Chondrocyte (in vitro differentiated cells): ENCODE data around the gene EPS8L3. TPM values are rescaled to one million over a fixed set of nuclear protein-coding genes. Genes with fewer than 3 reads are reported as not detected.
"Not testable (repeated sequence)": the region's sequence is repeated elsewhere in the genome, so short reads cannot be mapped to it uniquely, and the experiment has no call there.

ENCODE experiments used
- DNase-seq: peaks from one replicate; pipeline ENCODE4 v3.0.0; 2021; ENCODE audit warnings: mixed read lengths, low spot score
- H3K27ac Mint-ChIP-seq: one replicate; pipeline ENCODE4 v1.8.0; 2021; ENCODE audit warnings: mild to moderate bottlenecking, moderate library complexity, mixed read lengths; ENCODE audit not compliant: unreplicated experiment
- H3K27me3 Mint-ChIP-seq: 2 replicates; pipeline ENCODE4 v1.8.0; 2021; ENCODE audit warnings: low read depth, mixed read lengths
- H3K36me3 Mint-ChIP-seq: 2 replicates; pipeline ENCODE4 v1.8.0; 2021; ENCODE audit warnings: low read depth, mixed read lengths
- H3K4me1 Mint-ChIP-seq: 2 replicates; pipeline ENCODE4 v1.8.0; 2021; ENCODE audit warnings: low read depth, mild to moderate bottlenecking, mixed read lengths
- H3K4me3 Mint-ChIP-seq: one replicate; pipeline ENCODE4 v1.8.0; 2021; ENCODE audit warnings: mild to moderate bottlenecking, moderate library complexity, mixed read lengths; ENCODE audit not compliant: unreplicated experiment
- H3K9me3 Mint-ChIP-seq: 2 replicates; pipeline ENCODE4 v1.8.0; 2021; ENCODE audit warnings: low read depth, mixed read lengths
- CTCF ChIP-seq: fragments of 200-600 bp; sonication (generic); IDR thresholded peaks from 2 replicates; pipeline ENCODE4 v1.5.0; 2021; ENCODE audit warnings: antibody characterized with exemption, mild to moderate bottlenecking, moderate library complexity
- total RNA-seq: library from RNA; stranded (reverse); gene quantifications from 3 replicates; pipeline ENCODE4 v1.2.1, GENCODE V29; 2021

The EPS8L3 gene
- total RNA-seq, 1 donor from 2014 or later = not detected

GRCh38 chr1:109754738-109755137 lies 9.0 kb downstream of the EPS8L3 start:
- no peak for DNase-seq
- TF ChIP-seq CTCF = no peak
- H3K27me3 Mint-ChIP-seq = no peaks in the 10 kb centered on the region

GRCh38 chr1:109751531-109752260 lies 12.0 kb downstream of the EPS8L3 start:
- H3K27ac Mint-ChIP-seq = no peak overlapping the region
- H3K36me3 Mint-ChIP-seq = peaks cover 4% of the 10 kb centered on the region
- no peaks in the 10 kb centered on the region for H3K4me1 Mint-ChIP-seq
- no peak overlapping the region for H3K4me3 Mint-ChIP-seq
- no peak for DNase-seq
- H3K27me3 Mint-ChIP-seq = peaks cover 8% of the 10 kb centered on the region
- TF ChIP-seq CTCF = no peak
- peaks cover 3% of the 10 kb centered on the region for H3K9me3 Mint-ChIP-seq

More at GRCh38 chr1:109754738-109755137, 9.0 kb downstream of the EPS8L3 start:
- no peaks in the 10 kb centered on the region for H3K36me3 Mint-ChIP-seq
- no peaks in the 10 kb centered on the region for H3K4me1 Mint-ChIP-seq
- no peak overlapping the region for H3K4me3 Mint-ChIP-seq
- H3K9me3 Mint-ChIP-seq = no peaks in the 10 kb centered on the region
- no peak overlapping the region for H3K27ac Mint-ChIP-seq

- Mint-ChIP-seq H3K4me1 (no peaks in the 10 kb centered on the region), H3K27ac (no peak overlapping the region), H3K9me3 (peaks cover 3% of the 10 kb centered on the region), H3K4me3 (no peak overlapping the region), H3K36me3 (peaks cover 4% of the 10 kb centered on the region), H3K27me3 (peaks cover 11% of the 10 kb centered on the region)
- no peak for TF ChIP-seq CTCF
- DNase-seq = no peak
Observed at GRCh38 chr1:109750920-109751319, 12.8 kb downstream of the EPS8L3 start.

- DNase-seq = no peak
- Mint-ChIP-seq H3K27ac (no peak overlapping the region), H3K4me1 (no peaks in the 10 kb centered on the region), H3K36me3 (peaks cover 4% of the 10 kb centered on the region), H3K4me3 (no peak overlapping the region), H3K27me3 (peaks cover 11% of the 10 kb centered on the region), H3K9me3 (peaks cover 3% of the 10 kb centered on the region)
- TF ChIP-seq CTCF = no peak
Observed at GRCh38 chr1:109750241-109750882, 13.4 kb downstream of the EPS8L3 start.

GRCh38 chr1:109749221-109749620 lies 14.5 kb downstream of the EPS8L3 start:
- peaks cover 14% of the 10 kb centered on the region for H3K27me3 Mint-ChIP-seq
- no peak for DNase-seq
- no peak for TF ChIP-seq CTCF
- peaks cover 4% of the 10 kb centered on the region for H3K36me3 Mint-ChIP-seq
- no peaks in the 10 kb centered on the region for H3K4me1 Mint-ChIP-seq
- no peak overlapping the region for H3K27ac Mint-ChIP-seq
- H3K4me3 Mint-ChIP-seq = no peak overlapping the region
- peaks cover 3% of the 10 kb centered on the region for H3K9me3 Mint-ChIP-seq

- H3K27me3 Mint-ChIP-seq = peaks cover 14% of the 10 kb centered on the region
- not testable (repeated sequence) for H3K4me1 Mint-ChIP-seq, DNase-seq, H3K9me3 Mint-ChIP-seq, H3K27ac Mint-ChIP-seq, H3K4me3 Mint-ChIP-seq, H3K36me3 Mint-ChIP-seq
Observed at GRCh38 chr1:109748311-109748710, 15.4 kb downstream of the EPS8L3 start.
